Kidney (tissue), 14 donors: Measurements from ENCODE around the gene PTGDR2. TPM values are rescaled to one million over a fixed set of nuclear protein-coding genes. Genes with fewer than 3 reads are reported as not detected.
"Not testable (repeated sequence)": the region's sequence is repeated elsewhere in the genome, so short reads cannot be mapped to it uniquely, and the experiment has no call there.

Experiments
- DNase-seq, 5 donors: peaks; one replicate each; pipeline ENCODE4 v3.0.0-alpha.2; 2013 to 2020
- FAIRE-seq: peaks from 2 replicates; lab custom pipeline; 2012; peaks lifted over from hg19 to GRCh38; lab: Jason Lieb, UNC
- H3K27ac ChIP-seq, 2 donors: one replicate each; pipeline ENCODE4 v1.7.0; 2013; ENCODE audit warnings: low read depth in 2 of 2, low read length in 2 of 2, inconsistent platforms in 1 of 2
- H3K27me3 ChIP-seq: one replicate; pipeline ENCODE4 v1.7.1; 2013; ENCODE audit warnings: low read length, inconsistent platforms; ENCODE audit not compliant: control insufficient read depth, insufficient read depth
- H3K36me3 ChIP-seq, 3 donors: one replicate each; pipeline versions ENCODE4 v1.7.0 to v1.7.1; 2013; ENCODE audit warnings: low read length in 3 of 3, control low read depth in 1 of 3, inconsistent platforms in 1 of 3; ENCODE audit not compliant: insufficient read depth in 3 of 3, control insufficient read depth in 2 of 3
- H3K4me1 ChIP-seq, 3 donors: one replicate each; pipeline versions ENCODE4 v1.7.0 to v1.7.1; 2013; ENCODE audit warnings: low read length in 3 of 3, inconsistent platforms in 1 of 3, low read depth in 1 of 3; ENCODE audit not compliant: control insufficient read depth in 2 of 3, insufficient read depth in 2 of 3
- H3K4me3 ChIP-seq, 3 donors: one replicate each; pipeline versions ENCODE4 v1.7.0 to v1.8.1; 2013; ENCODE audit warnings: low read length in 3 of 3, control low read depth in 1 of 3, inconsistent platforms in 1 of 3
- H3K9ac ChIP-seq, 3 donors: one replicate each; pipeline versions ENCODE4 v1.7.0 to v1.7.1; 2013; ENCODE audit warnings: low read length in 3 of 3, control low read depth in 1 of 3, inconsistent platforms in 1 of 3
- H3K9me3 ChIP-seq, 3 donors: one replicate each; pipeline versions ENCODE4 v1.7.0 to v1.7.1; 2013; ENCODE audit warnings: low read length in 3 of 3, control low read depth in 1 of 3, inconsistent platforms in 1 of 3; ENCODE audit not compliant: control insufficient read depth in 2 of 3, insufficient read depth in 1 of 3
- CTCF ChIP-seq: IDR thresholded peaks from 3 replicates; pipeline ENCODE4 v1.5.1; 2012; ENCODE audit warnings: mild to moderate bottlenecking, moderate library complexity, borderline replicate concordance; ENCODE audit not compliant: insufficient read depth; ENCODE audit errors: extremely low read depth
- intact Hi-C: fragments of 100-400 bp; cut with DNase I; formaldehyde crosslinking; loops from one replicate; pipeline ENCODE4 v1.11.1; 2022
- polyA plus RNA-seq: library from polyadenylated mRNA; stranded (reverse); fragments of 350-450 nt; fragmentation: Illumina TruSeq; extraction: RNeasy Lipid Tissue Mini Kit (QIAGEN cat#74804); gene quantifications from one replicate; pipeline ENCODE4 v1.2.3, GENCODE V29; 2014; ENCODE audit warnings: low read depth, low replicate concordance; ENCODE audit not compliant: insufficient read depth
- total RNA-seq: library from RNA; stranded (reverse); fragmentation: NEBNext Ultra II Directional; extraction: Animal tissue kit (Norgen Biotek cat#: 25700); gene quantifications from one replicate; pipeline ENCODE4 v1.2.1, GENCODE V29; 2021
- donor health status: control.
- donor health status: control.
- donor health status: control.
- donor health status: control.
- donor health status: control.
- donor health status: DM: yes; HTN: yes; CAD: no.
- donor health status: Normal renal cell carcinoma (clear cell type).

PTGDR2 gene
- total and polyA plus RNA-seq, 2 donors from 2014 or later = 0.16 TPM; not detected in 1

- no peak overlapping the region for H3K27ac ChIP-seq
- intact Hi-C loops = no loop called here
- H3K4me1 ChIP-seq = no peaks in the 10 kb centered on the region
- no peaks in the 10 kb centered on the region for H3K9me3 ChIP-seq
- no peak for TF ChIP-seq CTCF
- FAIRE-seq = no peak
- no peak overlapping the region for H3K4me3 ChIP-seq
- DNase-seq = no peak
- no peaks in the 10 kb centered on the region for H3K36me3 ChIP-seq
- no peak overlapping the region for H3K9ac ChIP-seq
- no peaks in the 10 kb centered on the region for H3K27me3 ChIP-seq
These were observed 30.6 kb downstream of the PTGDR2 start for GRCh38 chr11:60825118-60825517.

- intact Hi-C loops, H3K9me3 ChIP-seq, H3K9ac ChIP-seq, H3K27me3 ChIP-seq, H3K36me3 ChIP-seq, DNase-seq, H3K4me3 ChIP-seq, H3K4me1 ChIP-seq, FAIRE-seq, H3K27ac ChIP-seq: not testable (repeated sequence)
These were observed 31.9 kb downstream of the PTGDR2 start for GRCh38 chr11:60823745-60824306.

- H3K9ac ChIP-seq = no peak overlapping the region
- TF ChIP-seq CTCF = no peak
- no peak for DNase-seq
- H3K27ac ChIP-seq = no peak overlapping the region
- intact Hi-C loops = no loop called here
- no peaks in the 10 kb centered on the region for H3K27me3 ChIP-seq
- no peak overlapping the region for H3K4me3 ChIP-seq
- no peaks in the 10 kb centered on the region for H3K36me3 ChIP-seq
- no peak for FAIRE-seq
- peaks cover 0 to 1% (median 0%) of the 10 kb centered on the region in 3 donors for H3K9me3 ChIP-seq
- no peaks in the 10 kb centered on the region for H3K4me1 ChIP-seq
These were observed 33.7 kb downstream of the PTGDR2 start for GRCh38 chr11:60821827-60822599.

GRCh38 chr11:60818057-60818456 is 37.7 kb downstream of the PTGDR2 start:
- no peak for TF ChIP-seq CTCF
- FAIRE-seq (no peak), DNase-seq (peak in 1 of 5 donors; percentile 1)
- peaks cover 0 to 7% (median 3%) of the 10 kb centered on the region in 3 donors for H3K9me3 ChIP-seq
- no peaks in the 10 kb centered on the region for H3K4me1 ChIP-seq
- H3K4me3 ChIP-seq = no peak overlapping the region
- H3K9ac ChIP-seq = no peak overlapping the region
- intact Hi-C loops = no loop called here
- no peak overlapping the region for H3K27ac ChIP-seq
- H3K27me3 ChIP-seq = no peaks in the 10 kb centered on the region
- no peaks in the 10 kb centered on the region for H3K36me3 ChIP-seq
